Raji (cell line): ENCODE results near the gene SPOCK2.

Experiments
- POLR2A ChIP-seq: IDR thresholded peaks from 2 replicates; pipeline ENCODE4 v1.6.1; 2011; ENCODE audit warnings: low read depth, low read length, control low read depth; ENCODE audit not compliant: insufficient read depth

SPOCK2 gene

DNA sequence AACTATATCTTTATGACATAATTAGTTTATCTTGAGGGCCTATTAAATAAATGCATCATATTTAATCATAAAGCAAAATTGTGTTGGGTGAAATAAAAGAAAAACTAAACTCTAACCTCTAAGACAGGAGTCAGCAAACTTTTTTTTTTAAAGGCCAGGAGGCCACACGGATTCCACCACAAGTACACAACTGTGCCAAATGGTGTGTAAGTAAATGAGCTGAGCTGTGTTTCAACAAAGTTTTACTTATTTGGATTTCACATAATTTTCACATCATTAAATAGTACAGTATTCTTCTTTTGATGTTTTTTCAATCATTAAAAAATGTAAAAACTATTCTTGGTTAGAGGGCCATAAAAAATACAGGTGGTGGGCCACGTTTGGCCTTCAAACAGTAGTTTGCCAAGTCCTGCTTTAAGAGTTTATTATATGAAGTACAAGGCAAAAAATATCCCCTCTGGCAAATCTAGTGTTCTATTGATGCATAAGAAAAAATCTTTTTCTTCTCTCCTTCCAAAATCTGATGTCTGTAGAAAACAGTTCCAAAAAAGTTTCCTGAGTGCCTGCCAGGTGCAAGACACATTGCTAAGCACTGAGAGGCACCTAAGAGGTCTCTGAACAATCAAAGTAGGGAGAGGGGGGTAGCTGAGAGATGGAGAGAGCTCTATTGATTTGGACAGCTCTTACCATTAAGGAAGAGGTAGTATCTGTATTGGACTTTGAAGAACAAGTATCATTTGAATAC lies 26.5 kb upstream of the SPOCK2 start:
- no peak for TF ChIP-seq POLR2A

DNA sequence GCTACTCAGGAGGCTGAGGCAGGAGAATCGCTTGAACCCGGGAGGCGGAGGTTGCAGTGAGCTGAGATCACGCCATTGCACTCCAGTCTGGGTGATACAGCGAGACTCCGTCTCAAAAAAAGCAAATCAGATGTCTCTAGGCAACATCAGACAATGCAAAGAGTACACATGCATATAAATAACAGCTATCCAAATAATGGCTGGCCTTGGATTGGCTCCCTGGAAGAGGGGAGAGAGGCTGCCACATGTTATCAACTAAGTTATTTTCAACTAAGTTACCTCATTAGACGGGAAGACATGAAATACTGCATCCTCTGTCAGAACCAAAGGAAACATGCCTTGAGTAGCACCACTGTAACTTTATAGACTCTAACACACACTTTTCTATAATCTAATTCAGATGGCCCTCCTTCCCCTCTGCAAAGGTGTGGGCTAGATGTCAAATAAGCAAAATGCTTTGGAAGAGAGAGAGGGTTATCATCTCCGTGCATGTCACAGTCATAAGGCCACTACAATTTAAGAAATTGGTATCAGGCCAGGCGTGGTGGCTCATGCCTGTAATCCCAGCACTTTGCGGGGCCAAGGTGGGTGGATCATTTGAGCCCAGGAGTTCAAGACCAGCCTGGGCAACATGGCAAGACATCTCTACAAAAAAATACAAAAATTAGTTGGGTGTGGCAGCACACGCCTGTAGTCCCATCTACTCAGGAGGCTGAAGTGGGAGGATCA lies 22.5 kb upstream of the SPOCK2 start:
- no peak for TF ChIP-seq POLR2A

DNA sequence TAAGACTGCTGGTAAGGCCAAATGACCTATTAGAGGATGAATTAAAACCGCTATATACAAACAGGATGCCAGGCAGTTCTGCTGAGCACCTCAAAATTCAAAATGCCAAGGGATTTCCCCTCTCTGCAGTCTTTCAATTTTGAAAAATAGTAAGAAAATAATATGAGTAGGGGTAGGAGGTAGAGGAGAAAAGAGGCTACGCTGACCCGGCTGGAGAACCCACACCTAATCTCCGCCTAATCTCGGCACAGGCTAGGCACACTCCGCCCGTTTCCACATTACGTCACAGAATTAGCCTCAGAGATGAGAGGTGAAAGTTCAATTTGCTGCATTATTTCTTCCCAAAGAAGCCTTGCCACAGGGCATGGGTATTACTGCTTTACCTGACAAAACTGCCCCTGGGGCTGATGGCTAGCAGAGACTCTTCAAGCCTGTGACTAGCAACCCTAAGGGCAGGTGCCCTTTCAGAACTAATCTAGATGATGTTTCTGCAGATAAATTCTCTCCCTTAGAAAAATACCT lies 21.3 kb upstream of the SPOCK2 start:
- no peak for TF ChIP-seq POLR2A

DNA sequence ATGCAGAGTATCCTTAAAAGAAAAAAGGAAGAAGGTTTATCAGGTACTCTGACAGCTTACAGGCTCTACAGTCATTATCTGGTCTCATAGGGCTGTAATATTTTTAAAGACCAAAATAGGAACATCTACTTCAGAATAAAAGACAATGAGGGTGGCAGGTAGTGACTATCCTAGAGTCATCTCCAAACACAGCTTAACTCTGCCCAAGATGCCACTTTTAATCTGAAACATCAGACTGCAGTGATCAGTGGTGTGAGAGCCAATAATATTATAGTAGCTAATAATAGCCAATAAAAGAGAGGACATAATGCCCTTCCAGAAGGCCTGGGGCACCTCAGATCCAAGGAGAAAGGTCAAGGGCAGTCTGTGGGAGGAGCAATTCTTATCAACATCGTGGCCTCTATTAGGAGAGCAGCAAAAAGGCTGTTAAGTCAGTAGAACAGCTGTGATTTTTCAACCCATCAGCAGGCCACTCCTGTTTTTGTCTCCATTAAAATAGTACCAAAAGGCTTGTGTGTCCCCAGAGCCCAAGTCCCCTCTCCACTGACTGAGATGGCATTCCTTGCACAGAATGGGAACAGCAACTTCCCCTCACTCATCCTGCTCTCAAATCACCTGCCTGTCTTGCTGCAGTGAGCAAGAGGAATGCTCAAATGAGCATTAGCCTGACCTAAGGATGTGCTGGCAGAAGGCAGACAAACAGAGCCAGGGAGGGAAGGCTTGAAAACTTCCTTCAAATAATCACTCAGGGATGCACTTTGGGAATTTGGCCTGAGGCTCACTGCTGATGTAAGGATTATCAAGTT lies 20.7 kb upstream of the SPOCK2 start:
- no peak for TF ChIP-seq POLR2A

DNA sequence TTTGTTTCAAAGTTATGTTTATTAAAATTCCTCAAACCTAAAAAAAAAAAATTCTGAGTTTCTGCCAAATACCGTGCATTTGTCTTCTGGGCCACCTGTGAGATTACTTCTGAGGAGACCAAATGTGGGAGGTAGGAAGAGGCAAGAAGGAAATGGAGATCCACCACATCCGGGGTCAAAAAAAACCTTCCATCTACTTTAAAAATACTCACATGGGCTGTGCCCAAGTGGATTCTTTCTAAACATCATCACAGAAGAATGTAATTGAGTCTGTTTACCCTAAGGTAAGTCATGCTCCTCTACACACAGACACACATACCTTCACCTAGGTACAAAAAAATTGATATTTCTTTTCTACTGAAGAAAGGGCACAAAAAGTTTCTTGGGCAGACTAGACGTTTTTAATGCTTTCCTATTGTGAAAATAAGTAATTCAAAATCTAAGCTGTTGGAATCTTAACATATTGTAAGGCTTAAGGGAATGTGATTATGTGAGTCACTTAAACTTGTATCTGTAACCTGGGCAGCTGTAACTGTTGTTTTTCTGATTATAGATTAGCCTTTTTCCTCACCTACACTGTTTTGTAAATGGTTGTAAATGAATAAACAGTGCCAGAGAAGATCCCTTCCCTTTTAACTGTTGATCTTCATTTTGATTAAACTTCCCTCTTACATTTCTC lies 19.1 kb upstream of the SPOCK2 start:
- no peak for TF ChIP-seq POLR2A

DNA sequence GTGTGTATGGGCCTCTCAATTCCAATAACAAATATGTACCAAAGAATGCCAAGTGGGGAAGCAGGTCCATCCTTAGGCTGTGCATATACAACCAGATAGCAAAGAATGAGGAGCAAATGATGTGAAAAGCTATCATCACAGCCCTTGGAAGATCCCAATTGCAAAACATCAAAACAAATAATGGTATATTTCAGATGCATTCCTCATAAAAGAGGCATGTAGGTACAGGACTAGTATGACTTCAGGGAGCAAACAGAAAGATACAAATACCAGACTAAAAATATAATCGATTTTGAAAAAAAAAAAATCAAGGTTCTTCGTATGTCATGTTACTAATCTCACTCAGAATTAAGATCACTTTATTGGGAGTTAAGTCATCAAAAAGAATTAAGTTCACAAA lies 18.5 kb upstream of the SPOCK2 start:
- no peak for TF ChIP-seq POLR2A

DNA sequence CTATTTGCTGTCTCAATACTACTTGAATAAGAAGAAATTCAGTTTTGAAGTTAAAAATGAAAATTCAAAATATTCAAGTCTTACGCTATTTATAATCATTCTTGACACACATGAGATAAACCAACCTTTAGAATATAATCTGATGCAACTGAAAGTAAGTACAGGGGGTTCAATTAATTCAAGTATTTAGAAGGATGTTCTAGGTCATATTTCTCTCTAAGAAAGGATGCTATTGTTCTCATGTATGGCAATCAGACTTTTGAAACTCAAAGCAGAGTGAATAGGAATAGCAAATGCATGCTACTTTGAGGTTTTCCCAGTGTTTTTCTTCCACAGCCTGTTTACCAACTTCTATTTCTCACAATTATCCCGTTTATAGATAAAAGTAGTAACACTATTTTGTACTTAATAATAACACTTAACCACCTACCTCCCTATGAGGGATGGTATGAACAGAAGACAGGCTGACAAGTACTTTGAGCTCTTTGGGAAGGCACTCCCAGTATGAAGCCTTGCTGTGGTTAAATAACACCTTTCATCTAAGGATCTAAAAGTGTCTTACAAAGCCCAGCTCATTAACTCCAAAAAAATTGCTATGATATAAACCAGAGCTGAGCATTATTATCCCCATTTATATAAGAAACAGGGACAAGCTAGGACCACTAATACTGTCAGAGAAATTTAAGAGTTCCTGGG lies 18.0 kb upstream of the SPOCK2 start:
- TF ChIP-seq POLR2A, result no peak

DNA sequence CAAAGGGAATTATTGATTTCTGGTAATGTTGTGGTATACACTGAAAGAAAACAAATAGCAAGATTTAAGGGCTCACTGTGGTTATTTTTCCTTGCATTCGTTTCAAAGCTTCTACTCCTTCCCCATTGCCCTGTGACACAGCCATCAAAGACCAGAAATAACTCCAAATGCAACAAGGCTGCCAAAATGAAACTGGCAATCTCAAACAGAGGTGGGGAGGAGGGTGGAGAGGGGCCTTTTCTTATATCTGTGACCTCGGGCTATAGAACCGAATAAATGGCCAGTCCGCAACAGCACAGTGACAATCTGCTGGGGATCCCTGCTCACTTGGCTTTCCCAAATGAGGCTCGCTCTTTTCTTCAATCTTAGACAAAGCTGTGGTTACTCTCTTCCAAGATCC lies 17.4 kb upstream of the SPOCK2 start:
- TF ChIP-seq POLR2A, result no peak

DNA sequence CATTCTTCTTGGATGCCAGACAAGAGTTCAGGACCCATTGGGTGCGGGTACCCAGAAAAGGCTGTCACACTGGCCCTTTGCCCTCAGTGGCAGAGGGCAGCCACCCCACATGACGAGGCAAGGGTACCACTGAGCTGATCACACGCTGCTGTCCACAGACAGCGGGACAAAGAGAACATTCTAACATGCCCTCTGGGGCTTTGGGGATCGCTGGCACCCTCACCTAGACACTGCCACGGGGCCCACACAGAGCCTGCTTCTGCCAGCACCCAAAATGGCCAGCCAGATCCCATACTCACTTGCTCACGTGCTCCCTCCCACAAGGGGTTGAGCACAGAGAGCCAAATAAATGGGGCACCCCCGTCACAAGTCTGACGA lies 16.7 kb upstream of the SPOCK2 start:
- TF ChIP-seq POLR2A, result no peak

DNA sequence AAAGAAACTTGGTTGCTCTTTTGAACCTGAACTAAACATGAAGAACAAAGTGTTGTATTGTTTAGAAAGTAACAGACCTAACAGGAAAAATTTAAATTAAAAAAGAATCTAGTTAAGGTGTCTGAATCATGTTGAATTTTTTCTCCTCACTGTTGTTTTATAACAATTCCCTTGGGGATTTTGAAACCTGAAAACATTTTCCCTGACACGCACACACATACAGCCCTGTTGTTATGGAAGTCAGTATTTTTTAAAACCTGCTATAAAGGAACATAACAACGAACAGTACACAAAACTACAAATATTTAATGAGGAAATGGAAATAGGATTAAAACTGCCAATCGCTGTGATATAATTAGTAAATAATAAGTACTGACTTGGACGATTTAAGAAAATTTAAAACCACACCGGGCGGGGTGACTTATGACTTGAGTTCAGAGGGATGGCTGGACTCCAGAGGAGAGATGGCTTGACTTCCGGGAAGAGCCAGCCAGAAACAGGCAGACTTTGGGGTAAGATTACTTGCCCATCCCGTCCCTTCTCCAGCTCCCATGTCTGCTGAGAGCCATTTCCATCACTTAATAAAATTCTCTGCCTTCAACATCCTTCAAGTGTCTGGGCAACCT lies 16.2 kb upstream of the SPOCK2 start:
- TF ChIP-seq POLR2A, result no peak

DNA sequence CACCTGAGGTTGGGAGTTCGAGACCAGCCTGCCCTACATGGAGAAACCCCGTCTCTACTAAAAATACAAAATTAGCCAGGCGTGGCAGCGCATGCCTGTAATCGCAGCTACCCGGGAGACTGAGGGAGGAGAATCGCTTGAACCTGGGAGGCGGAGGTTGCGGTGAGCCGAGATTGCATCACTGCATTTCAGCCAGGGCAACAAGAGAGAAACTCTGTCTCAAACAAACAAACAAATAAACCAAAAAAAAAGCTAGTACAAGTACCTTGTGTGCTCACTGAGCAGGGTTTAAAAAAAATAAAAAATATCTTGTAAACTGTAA lies 11.2 kb upstream of the SPOCK2 start:
- no peak for TF ChIP-seq POLR2A

DNA sequence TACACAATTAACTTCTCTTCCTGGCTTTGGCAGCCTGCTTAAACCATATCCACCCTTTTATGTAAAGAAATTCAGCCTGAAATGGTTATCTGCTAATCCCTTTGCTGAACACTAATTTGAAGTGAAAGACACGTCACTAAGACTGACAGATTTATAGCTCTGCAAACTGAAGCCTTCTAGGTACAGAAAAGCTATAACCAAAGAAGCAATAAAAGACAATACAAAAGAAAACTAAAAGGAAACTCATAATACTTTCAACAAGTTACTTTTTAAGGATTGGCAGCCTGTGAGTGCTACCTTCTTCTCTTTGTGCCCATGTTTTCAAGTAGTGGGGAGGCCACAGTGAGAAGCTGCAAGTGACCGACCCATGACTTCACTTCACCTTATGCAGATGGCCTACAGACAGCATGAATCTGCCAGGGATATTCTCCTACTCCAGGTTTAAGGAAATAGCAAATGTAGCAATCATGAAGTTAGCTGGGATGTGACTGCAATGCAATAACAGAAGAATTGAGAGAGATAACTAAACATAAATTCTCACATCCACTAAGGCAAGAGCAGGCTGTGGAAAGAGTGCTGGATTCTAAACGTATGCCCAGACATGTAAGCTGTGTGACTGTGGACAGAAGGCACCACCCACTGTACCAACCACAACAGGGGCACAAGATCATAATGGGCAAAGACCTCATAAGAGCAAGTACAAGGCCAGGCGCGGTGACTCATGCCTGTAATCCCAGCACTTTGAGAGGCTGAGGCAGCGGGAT lies 10.7 kb upstream of the SPOCK2 start:
- no peak for TF ChIP-seq POLR2A

DNA sequence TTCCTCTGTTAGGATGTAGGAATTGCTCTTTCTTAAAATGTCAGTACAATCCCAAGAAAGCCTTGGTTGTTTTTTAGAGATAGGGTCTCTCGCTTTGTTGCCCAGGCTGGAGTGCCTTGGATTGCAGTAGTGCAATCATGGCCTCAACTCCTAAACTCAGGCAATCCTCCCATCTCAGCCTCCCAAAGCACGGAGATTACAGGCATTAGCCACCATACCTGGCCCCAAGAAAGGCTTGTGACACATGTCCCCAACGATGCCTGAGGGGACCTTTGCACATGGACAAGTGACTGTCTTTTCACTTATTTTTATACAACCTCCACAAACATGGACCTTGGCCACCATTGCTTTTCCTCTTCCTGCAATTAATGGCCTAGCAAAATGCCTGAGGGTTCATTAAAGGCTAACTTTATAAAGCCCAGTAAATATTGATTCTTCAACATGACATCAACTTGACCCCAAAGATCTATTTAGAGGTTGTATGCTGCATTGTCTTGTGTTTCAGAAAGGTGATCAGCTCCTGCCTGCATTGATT lies 10.0 kb upstream of the SPOCK2 start:
- no peak for TF ChIP-seq POLR2A

DNA sequence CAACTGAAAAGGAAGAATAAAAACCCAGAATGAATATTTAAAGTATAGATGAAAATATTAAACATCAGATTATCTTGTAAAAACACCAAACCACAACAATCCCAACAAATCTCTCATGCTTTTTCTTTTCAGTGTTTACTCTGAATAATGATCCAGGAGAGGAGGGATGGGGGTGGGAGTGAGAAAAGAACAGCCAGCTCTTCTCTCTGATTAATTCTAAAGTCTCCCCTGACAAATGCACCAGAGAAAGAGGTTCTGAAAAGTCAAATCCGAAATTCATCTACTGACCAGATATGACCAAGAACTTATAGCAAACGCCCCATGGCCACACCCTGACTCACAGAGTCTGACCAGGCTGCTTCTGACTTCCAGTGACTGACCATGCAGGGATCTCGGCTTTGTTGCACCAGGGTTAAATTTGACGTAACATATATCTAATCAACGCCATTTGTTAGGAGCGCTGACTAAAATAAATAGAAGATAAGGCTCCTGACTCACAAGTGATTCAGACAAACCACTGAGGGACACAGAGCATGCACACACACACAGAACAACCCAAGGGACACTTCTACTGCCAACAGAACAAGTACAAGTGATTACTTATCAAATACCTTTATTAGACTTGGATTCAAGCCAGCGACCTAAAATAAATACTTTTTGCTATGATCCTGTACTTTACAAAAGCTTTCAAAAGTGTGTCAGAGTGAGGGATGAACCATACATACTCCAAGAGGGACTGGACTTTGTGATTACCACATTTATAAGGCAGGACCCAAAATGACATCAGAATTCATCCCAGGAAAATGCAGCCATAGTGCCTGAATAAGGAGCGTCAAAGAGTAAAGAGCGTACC lies 9.3 kb upstream of the SPOCK2 start:
- TF ChIP-seq POLR2A, result no peak
